Calu3 (cell line): ENCODE results near the gene GSDMA. TPM values are rescaled to one million over a fixed set of nuclear protein-coding genes. Genes with fewer than 3 reads are reported as not detected.

Experiments used
- BruUV-seq: library from RNA; stranded (reverse); fragments of 400-500 nt; replicated peaks from 2 replicates; lab custom pipeline; 2021; lab: Mats Ljungman, UMichigan
- CTCF ChIA-PET: fragments of 300-600 bp; sonication (Branson Sonifier 250); formaldehyde crosslinking; loops from one replicate; lab custom pipeline; 2022; ENCODE audit warnings: antibody characterized with exemption; lab: Charles Lee
- DNase-seq: peaks from one replicate; pipeline ENCODE4 v3.0.0; 2022
- H3K27ac Mint-ChIP-seq: one replicate; pipeline ENCODE4 v1.8.0; 2022; ENCODE audit warnings: mixed read lengths; ENCODE audit not compliant: unreplicated experiment
- H3K27me3 Mint-ChIP-seq: one replicate; pipeline ENCODE4 v1.8.0; 2022; ENCODE audit warnings: mixed read lengths; ENCODE audit not compliant: unreplicated experiment
- H3K36me3 Mint-ChIP-seq: one replicate; pipeline ENCODE4 v1.8.0; 2022; ENCODE audit warnings: mild to moderate bottlenecking, moderate library complexity, mixed read lengths; ENCODE audit not compliant: insufficient read depth, unreplicated experiment
- H3K4me1 Mint-ChIP-seq: one replicate; pipeline ENCODE4 v1.8.0; 2022; ENCODE audit warnings: mild to moderate bottlenecking, low read depth, mixed read lengths; ENCODE audit not compliant: unreplicated experiment
- H3K4me3 Mint-ChIP-seq: one replicate; pipeline ENCODE4 v1.8.0; 2022; ENCODE audit warnings: mild to moderate bottlenecking, low read depth, moderate library complexity, mixed read lengths; ENCODE audit not compliant: unreplicated experiment
- H3K9me3 Mint-ChIP-seq: one replicate; pipeline ENCODE4 v1.8.0; 2022; ENCODE audit warnings: low read depth, mixed read lengths; ENCODE audit not compliant: unreplicated experiment
- CTCF ChIP-seq: fragments of 200-600 bp; IDR thresholded peaks from one replicate; pipeline ENCODE4 v1.8.0; 2022; ENCODE audit warnings: antibody characterized with exemption; ENCODE audit not compliant: unreplicated experiment
- intact Hi-C: fragments of 100-400 bp; cut with micrococcal nuclease; formaldehyde crosslinking; loops from one replicate; pipeline ENCODE4 v1.10.0; 2022; ENCODE audit not compliant: unreplicated experiment
- total RNA-seq: library from RNA; stranded (reverse); gene quantifications from 2 replicates; pipeline ENCODE4 v1.2.3, GENCODE V29; 2022

Gene GSDMA
- total RNA-seq, 1 experiment from 2014 or later, result 0.33 TPM

GRCh38 chr17:39927929-39928857 is 34.6 kb upstream of the GSDMA start:
- CTCF ChIA-PET, result interaction anchor here (0.5 to 109.6 kb wide), 65 partner anchors 8 to 1751 kb away, joined by 3 to 8195 read pairs (median 8); partner anchors contain the start of genes CSF3, ERBB2, GRB7 and GSDMA
- Mint-ChIP-seq H3K27me3 (peaks cover 1% of the 10 kb centered on the region), H3K36me3 (peaks cover 65% of the 10 kb centered on the region), H3K9me3 (no peaks in the 10 kb centered on the region), H3K27ac (peak overlapping the region; percentile 66), H3K4me1 (peaks cover 60% of the 10 kb centered on the region), H3K4me3 (peak overlapping the region; percentile 74)
- no peak for DNase-seq
- TF ChIP-seq CTCF, result no peak
- intact Hi-C loops, result loop anchor here (1.0 to 10.0 kb wide), 4 partner anchors 222 to 489 kb away; partner anchors contain the start of genes CDC6, PGAP3 and TOP2A
- BruUV-seq, result TSS peak; percentile 84

- Mint-ChIP-seq H3K27ac (peak overlapping the region; percentile 66), H3K4me3 (peak overlapping the region; percentile 74), H3K27me3 (peaks cover 10% of the 10 kb centered on the region), H3K36me3 (peaks cover 57% of the 10 kb centered on the region), H3K9me3 (no peaks in the 10 kb centered on the region), H3K4me1 (peaks cover 57% of the 10 kb centered on the region)
- DNase-seq, result no peak
- intact Hi-C loops, result loop anchor here (1.0 to 10.0 kb wide), 13 partner anchors 20 to 488 kb away; partner anchors contain the start of genes CDC6, PSMD3, STARD3 and TOP2A
- TF ChIP-seq CTCF, result no peak
- CTCF ChIA-PET, result interaction anchor here (0.7 to 109.6 kb wide), 53 partner anchors 7 to 877 kb away, joined by 3 to 8195 read pairs (median 9); partner anchors contain the start of genes CSF3, ERBB2, GRB7 and GSDMA
- no TSS peak for BruUV-seq
Observed at GRCh38 chr17:39928858-39929645, 33.8 kb upstream of the GSDMA start.

GRCh38 chr17:39929646-39930407 is 33.0 kb upstream of the GSDMA start:
- CTCF ChIA-PET, result interaction anchor here (0.6 to 109.6 kb wide), 52 partner anchors 3 to 765 kb away, joined by 3 to 8195 read pairs (median 10); partner anchors contain the start of genes CSF3, ERBB2, GRB7 and GSDMA
- Mint-ChIP-seq H3K9me3 (no peaks in the 10 kb centered on the region), H3K27me3 (peaks cover 17% of the 10 kb centered on the region), H3K4me3 (peak overlapping the region; percentile 74), H3K27ac (peak overlapping the region; percentile 66), H3K4me1 (peaks cover 50% of the 10 kb centered on the region), H3K36me3 (peaks cover 49% of the 10 kb centered on the region)
- intact Hi-C loops, result loop anchor here (1.0 to 10.0 kb wide), 13 partner anchors 19 to 487 kb away; partner anchors contain the start of genes CDC6, PSMD3, STARD3 and TOP2A
- BruUV-seq, result no TSS peak
- DNase-seq, result peak; percentile 94
- TF ChIP-seq CTCF, result no peak
